Left ventricle myocardium inferior (tissue), 1 donor: ENCODE data around the gene LRRC74B. TPM values are rescaled to one million over a fixed set of nuclear protein-coding genes. Genes with fewer than 3 reads are reported as not detected.

ENCODE experiments used
- DNase-seq: peaks from one replicate; pipeline ENCODE4 v3.0.0-alpha.2; 2020
- H3K27ac ChIP-seq: fragments of 200-600 bp; replicated peaks from 2 replicates; pipeline ENCODE4 v1.8.0; 2021
- H3K27me3 ChIP-seq: fragments of 200-600 bp; 2 replicates; pipeline ENCODE4 v1.8.0; 2021; ENCODE audit warnings: low read depth
- H3K36me3 ChIP-seq: fragments of 200-600 bp; 2 replicates; pipeline ENCODE4 v1.8.0; 2021
- H3K4me1 ChIP-seq: fragments of 200-600 bp; 2 replicates; pipeline ENCODE4 v1.8.0; 2021
- H3K4me3 ChIP-seq: fragments of 200-600 bp; 2 replicates; pipeline ENCODE4 v1.8.0; 2021; ENCODE audit warnings: mild to moderate bottlenecking, moderate library complexity
- H3K9me3 ChIP-seq: fragments of 200-600 bp; replicated peaks from 2 replicates; pipeline ENCODE4 v1.8.0; 2021
- CTCF ChIP-seq: fragments of 200-600 bp; IDR thresholded peaks from 2 replicates; pipeline ENCODE4 v1.8.0; 2021; ENCODE audit warnings: antibody characterized with exemption, mild to moderate bottlenecking, borderline replicate concordance
- intact Hi-C: fragments of 100-400 bp; cut with micrococcal nuclease; formaldehyde crosslinking; loops from one replicate; pipeline ENCODE4 v1.11.0; 2022
- total RNA-seq: library from RNA; stranded (reverse); fragmentation: NEBNext Ultra II Directional; extraction: Animal tissue kit (Norgen Biotek cat#: 25700); gene quantifications from one replicate; pipeline ENCODE4 v1.2.1, GENCODE V29; 2021
- donor health status: DM: no; HTN: yes; CAD: no; lungs with severe emphysema.

The LRRC74B gene
- total RNA-seq, 1 donor from 2014 or later = not detected

DNA sequence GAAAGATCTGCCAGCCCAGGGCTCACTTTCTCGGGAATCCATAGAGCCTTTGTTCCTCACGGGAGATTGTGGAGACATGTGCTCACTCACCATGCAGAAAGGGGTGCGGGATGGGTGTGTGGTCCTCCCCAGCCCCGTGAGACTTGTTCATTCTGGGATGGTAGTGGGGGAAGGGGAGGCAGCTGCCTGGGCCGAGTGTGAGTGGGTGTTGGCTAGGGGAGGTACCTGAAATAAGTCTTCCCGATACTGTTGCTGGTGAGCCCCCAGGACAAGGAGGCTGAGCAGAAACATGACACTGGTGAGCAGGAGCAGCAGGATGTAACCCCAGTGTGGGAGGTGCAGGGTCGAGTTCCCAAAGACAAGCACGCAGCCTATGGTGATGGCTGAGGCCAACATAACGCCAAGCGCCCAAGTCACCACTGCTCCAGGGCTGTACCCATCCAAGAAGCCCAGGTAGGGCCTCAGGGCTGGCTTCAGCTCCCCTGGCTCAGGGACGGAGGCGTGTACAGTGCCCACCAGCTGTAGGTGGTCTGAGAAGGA lies 16.2 kb upstream of the LRRC74B start:
- no peaks in the 10 kb centered on the region for H3K36me3 ChIP-seq
- TF ChIP-seq CTCF = no peak
- H3K4me1 ChIP-seq = peaks cover 18% of the 10 kb centered on the region
- no peaks in the 10 kb centered on the region for H3K9me3 ChIP-seq
- peaks cover 56% of the 10 kb centered on the region for H3K27me3 ChIP-seq
- DNase-seq = no peak
- H3K27ac ChIP-seq = no peak overlapping the region
- H3K4me3 ChIP-seq = no peak overlapping the region
- intact Hi-C loops = no loop called here

DNA sequence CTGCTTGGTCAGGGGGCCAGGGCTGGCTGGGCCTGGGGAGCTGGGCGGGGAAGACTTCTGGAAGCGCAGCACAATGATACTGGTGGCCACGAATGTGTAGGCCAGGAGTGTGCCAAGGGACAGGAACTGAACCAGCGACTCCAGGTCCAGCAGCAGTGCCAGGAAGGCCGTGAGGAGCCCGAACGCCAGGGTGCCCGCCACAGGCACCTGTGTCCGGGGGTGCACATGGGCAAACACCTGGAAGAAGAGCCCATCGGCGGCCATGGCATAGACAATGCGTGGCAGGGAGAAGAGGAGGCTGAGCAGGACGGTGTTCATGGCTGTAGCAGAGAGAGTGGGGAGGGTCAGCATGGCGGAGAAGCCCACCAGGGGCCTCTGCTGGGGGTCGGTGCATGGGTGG lies 15.7 kb upstream of the LRRC74B start:
- Histone ChIP-seq H3K27me3 (peaks cover 56% of the 10 kb centered on the region), H3K36me3 (no peaks in the 10 kb centered on the region), H3K4me1 (peaks cover 18% of the 10 kb centered on the region), H3K4me3 (no peak overlapping the region), H3K9me3 (no peaks in the 10 kb centered on the region), H3K27ac (no peak overlapping the region)
- no peak for DNase-seq
- intact Hi-C loops = no loop called here
- TF ChIP-seq CTCF = no peak

DNA sequence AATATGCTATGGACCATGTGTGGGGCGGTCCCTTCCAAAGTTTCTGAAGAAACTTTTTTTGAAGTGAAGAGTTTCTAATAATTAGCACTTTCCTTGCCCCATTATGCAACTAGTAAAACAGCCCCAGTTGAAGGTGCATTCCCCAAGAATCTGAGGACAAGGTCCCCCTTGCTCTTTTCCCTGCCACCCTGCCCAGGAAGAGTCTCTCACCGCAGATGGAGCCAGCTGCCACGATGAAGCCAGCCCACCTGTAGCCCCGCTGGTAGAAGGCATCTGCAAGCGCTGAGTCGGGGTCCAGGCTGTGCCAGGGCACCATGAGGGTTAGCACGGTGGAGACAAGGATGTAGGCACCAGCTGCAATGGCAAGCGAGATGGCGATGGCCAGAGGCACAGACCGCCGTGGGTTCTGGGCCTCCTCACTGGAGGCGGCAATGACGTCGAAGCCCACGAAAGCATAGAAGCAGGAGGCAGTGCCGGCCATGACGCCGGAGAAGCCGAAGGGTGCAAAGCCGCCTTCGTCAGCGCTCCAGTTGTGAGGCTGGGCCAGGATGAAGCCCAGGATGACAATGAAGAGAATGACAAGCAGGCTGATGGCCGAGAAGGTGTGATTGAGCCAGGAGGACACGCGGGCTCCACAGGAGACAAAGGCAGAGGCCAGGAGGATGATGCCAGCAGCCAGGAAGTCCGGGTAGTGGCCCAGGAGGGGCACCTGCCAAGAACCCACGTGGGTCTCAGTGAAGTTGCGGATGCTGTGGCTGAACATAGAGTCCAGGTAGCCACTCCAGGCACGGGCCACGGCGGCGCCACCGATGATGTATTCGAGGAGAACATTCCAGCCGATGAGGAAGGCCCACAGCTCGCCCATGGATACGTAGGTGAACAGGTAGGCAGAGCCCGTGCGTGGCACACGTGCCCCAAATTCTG lies 14.9 kb upstream of the LRRC74B start:
- Histone ChIP-seq H3K4me3 (no peak overlapping the region), H3K27ac (no peak overlapping the region), H3K9me3 (no peaks in the 10 kb centered on the region), H3K27me3 (peaks cover 56% of the 10 kb centered on the region), H3K36me3 (no peaks in the 10 kb centered on the region), H3K4me1 (peaks cover 18% of the 10 kb centered on the region)
- intact Hi-C loops = no loop called here
- no peak for DNase-seq
- no peak for TF ChIP-seq CTCF

DNA sequence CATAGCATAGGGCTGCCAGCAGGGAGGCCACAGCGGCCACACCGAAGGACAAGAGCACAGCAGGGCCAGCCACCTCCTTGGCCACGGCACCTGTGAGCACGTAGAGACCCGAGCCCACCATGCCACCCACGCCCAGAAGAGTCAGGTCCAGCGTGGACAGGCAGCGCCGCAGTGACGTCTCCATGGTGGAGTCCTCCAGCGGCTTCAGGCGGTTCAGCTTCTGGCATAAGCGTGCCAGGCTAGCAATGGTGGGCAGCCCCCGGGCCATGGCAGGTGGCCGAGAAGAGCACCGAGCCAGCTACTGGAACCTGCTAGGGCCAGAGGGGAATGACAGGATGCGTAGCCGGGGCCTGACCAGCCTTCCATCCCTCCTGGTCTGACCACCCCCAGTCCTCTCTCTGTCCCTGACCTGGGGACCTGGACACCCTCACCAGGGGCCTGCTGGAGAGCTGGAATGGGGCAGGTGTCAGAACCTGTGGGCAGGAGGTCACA lies 14.2 kb upstream of the LRRC74B start:
- no peak for TF ChIP-seq CTCF
- Histone ChIP-seq H3K27ac (no peak overlapping the region), H3K4me1 (peaks cover 18% of the 10 kb centered on the region), H3K9me3 (no peaks in the 10 kb centered on the region), H3K36me3 (no peaks in the 10 kb centered on the region), H3K4me3 (peak overlapping the region; percentile 59), H3K27me3 (peaks cover 56% of the 10 kb centered on the region)
- intact Hi-C loops = no loop called here
- no peak for DNase-seq

- Histone ChIP-seq H3K36me3 (no peaks in the 10 kb centered on the region), H3K4me1 (peaks cover 14% of the 10 kb centered on the region), H3K9me3 (no peaks in the 10 kb centered on the region), H3K27me3 (peaks cover 56% of the 10 kb centered on the region), H3K27ac (no peak within 1 kb of the TSS), H3K4me3 (peak within 1 kb of the TSS; percentile 59)
- no peak for DNase-seq
- intact Hi-C loops = no loop called here
- TF ChIP-seq CTCF = no peak
Measured at GRCh38 chr22:21032037-21032867, 13.5 kb upstream of the LRRC74B start, which contains the start of gene SLC7A4. TSS of gene SLC7A4 (minus strand) at chr22:21032561. CDS start at chr22:21031812, 749 bp downstream.
